Ovary (tissue), 9 donors: Measurements from ENCODE around the gene ABCC4. TPM values are rescaled to one million over a fixed set of nuclear protein-coding genes. Genes with fewer than 3 reads are reported as not detected.

Experiments used
- DNase-seq, 5 donors: peaks; one replicate each; pipeline ENCODE4 v3.0.0-alpha.2; 2019 to 2020
- H3K27ac ChIP-seq, 2 donors: fragments of 200-600 bp; one replicate each; pipeline versions ENCODE4 v1.5.1 to v1.8.0; 2019 to 2022
- H3K27me3 ChIP-seq: fragments of 200-600 bp; one replicate; pipeline ENCODE4 v1.8.0; 2022
- H3K36me3 ChIP-seq: fragments of 200-600 bp; sonication (generic); one replicate; pipeline ENCODE4 v1.5.1; 2019
- H3K4me1 ChIP-seq: one replicate; pipeline ENCODE4 v1.8.1; 2013; ENCODE audit warnings: mild to moderate bottlenecking, moderate library complexity; ENCODE audit not compliant: insufficient read depth
- H3K4me3 ChIP-seq: fragments of 200-600 bp; sonication (generic); one replicate; pipeline ENCODE4 v1.5.1; 2017
- H3K9me3 ChIP-seq, 2 donors: fragments of 200-600 bp in 1 of 2; sonication (generic) in 1 of 2; one replicate each; pipeline versions ENCODE4 v1.5.1 to v1.8.1; 2013 to 2019; ENCODE audit warnings: mild to moderate bottlenecking in 1 of 2, moderate library complexity in 1 of 2
- CTCF ChIP-seq, 3 donors: fragments of 450-650 bp in 2 of 3; fragments of 200-600 bp in 1 of 3; IDR thresholded peaks; one replicate each; pipeline versions ENCODE4 v1.5.1 to v1.8.0; 2016 to 2022; ENCODE audit warnings: antibody characterized with exemption in 3 of 3, mild to moderate bottlenecking in 1 of 3
- EP300 ChIP-seq: sonication (generic); formaldehyde crosslinking; IDR thresholded peaks from one replicate; pipeline ENCODE4 v1.6.1; 2017; ENCODE audit warnings: antibody characterized with exemption
- POLR2A ChIP-seq: fragments of 450-650 bp; IDR thresholded peaks from one replicate; pipeline ENCODE4 v1.6.1; 2017; ENCODE audit warnings: antibody characterized with exemption, mild to moderate bottlenecking, moderate library complexity
- WGBS, 3 donors: extraction: QIAGEN DNeasy Blood & Tissue Kit in 1 of 3; methylation state at CpG; one replicate each; pipeline versions ENCODE4 v1.1.5 to v1.1.7; 2013 to 2017; 5-methylcytosine and 5-hydroxymethylcytosine counted together
- intact Hi-C, 4 donors: fragments of 100-400 bp; cut with DNase I; formaldehyde crosslinking; loops; one replicate each; pipeline versions ENCODE4 v1.11.0 to v1.15.1; 2022 to 2023
- polyA plus RNA-seq, 2 donors: library from polyadenylated mRNA; stranded (reverse); fragments of 200-250 nt in 1 of 2; fragments of 350-450 nt in 1 of 2; fragmentation: Illumina TruSeq in 1 of 2; extraction: RNeasy Lipid Tissue Mini Kit (QIAGEN cat#74804) in 1 of 2; gene quantifications; one replicate each; pipeline ENCODE4 v1.2.3, GENCODE V29; 2013 to 2014
- total RNA-seq, 7 donors: library from RNA; depleted of rRNA in 2 of 7; stranded (reverse); fragments of >200 nt in 2 of 7; fragmentation: NEBNext Ultra II Directional in 3 of 7; extraction: Animal tissue kit (Norgen Biotek cat#: 25700) in 3 of 7; gene quantifications; one replicate each; pipeline versions ENCODE4 v1.1.0 to v1.2.4, GENCODE V29; 2016 to 2023
- donor health status: DM: no; HTN: no; CAD: no; lungs with moderate emphysema.
- donor health status: DM: no; HTN: no; CAD: no.
- donor health status: Bipolar disorder and iron deficiency.
- donor health status: DM: yes; HTN: yes; CAD: no.
- donor health status: DM: no; HTN: no; CAD: no.
- donor health status: DM: yes; HTN: yes; CAD: no.

ABCC4 gene
- total and polyA plus RNA-seq, 9 donors: 6.1 to 28.5 (median 11.5) TPM

- Histone ChIP-seq H3K4me3 (no peak overlapping the region), H3K4me1 (peaks cover 1% of the 10 kb centered on the region), H3K27me3 (no peaks in the 10 kb centered on the region), H3K9me3 (no peaks in the 10 kb centered on the region), H3K27ac (no peak overlapping the region), H3K36me3 (no peaks in the 10 kb centered on the region)
- whole genome bisulfite sequencing, 3 donors: 85 to 91% (median 89%) methylated on average over 4 of the region's 4 CpGs
- TF ChIP-seq EP300 (no peak), POLR2A (no peak), CTCF (IDR thresholded peaks at IDR 0.05) (no peak)
- DNase-seq: no peak
- intact Hi-C loops: no loop called here
Observed at GRCh38 chr13:95222733-95223018, 78.6 kb downstream of the ABCC4 start.

GRCh38 chr13:95221971-95222732, 79.1 kb downstream of the ABCC4 start:
- H3K27me3 ChIP-seq: no peaks in the 10 kb centered on the region
- no peak overlapping the region for H3K27ac ChIP-seq
- H3K4me3 ChIP-seq: no peak overlapping the region
- H3K9me3 ChIP-seq: no peaks in the 10 kb centered on the region
- DNase-seq: no peak
- no peak for TF ChIP-seq CTCF (IDR thresholded peaks at IDR 0.05)
- TF ChIP-seq EP300: no peak
- no peak for TF ChIP-seq POLR2A
- intact Hi-C loops: no loop called here
- H3K36me3 ChIP-seq: no peaks in the 10 kb centered on the region
- 70 to 83% (median 77%) methylated on average over 8 of the region's 8 CpGs for WGBS, 3 donors
- peaks cover 1% of the 10 kb centered on the region for H3K4me1 ChIP-seq

- no peaks in the 10 kb centered on the region for H3K36me3 ChIP-seq
- H3K4me1 ChIP-seq: no peaks in the 10 kb centered on the region
- H3K9me3 ChIP-seq: no peaks in the 10 kb centered on the region
- TF ChIP-seq POLR2A (no peak), EP300 (no peak), CTCF (IDR thresholded peaks at IDR 0.05) (no peak)
- no peak overlapping the region for H3K4me3 ChIP-seq
- no peaks in the 10 kb centered on the region for H3K27me3 ChIP-seq
- WGBS, 3 donors: 70 to 75% (median 72%) methylated on average over 1 of the region's 1 CpG
- DNase-seq: no peak
- no peak overlapping the region for H3K27ac ChIP-seq
- intact Hi-C loops: no loop called here
Observed at GRCh38 chr13:95220611-95221010, 80.6 kb downstream of the ABCC4 start.

GRCh38 chr13:95217920-95218830, 83.1 kb downstream of the ABCC4 start:
- WGBS, 3 donors: 66 to 69% (median 68%) methylated on average over 6 of the region's 6 CpGs
- Histone ChIP-seq H3K36me3 (no peaks in the 10 kb centered on the region), H3K9me3 (no peaks in the 10 kb centered on the region), H3K27ac (no peak overlapping the region), H3K4me1 (no peaks in the 10 kb centered on the region), H3K27me3 (no peaks in the 10 kb centered on the region), H3K4me3 (no peak overlapping the region)
- DNase-seq: no peak
- TF ChIP-seq CTCF (IDR thresholded peaks at IDR 0.05) (no peak), POLR2A (no peak), EP300 (no peak)
- intact Hi-C loops: no loop called here
